Measurements from ENCODE around the gene KIF16B.
"Not testable (repeated sequence)": the region's sequence is repeated elsewhere in the genome, so short reads cannot be mapped to it uniquely, and the experiment has no call there.

Gene KIF16B, protein sequence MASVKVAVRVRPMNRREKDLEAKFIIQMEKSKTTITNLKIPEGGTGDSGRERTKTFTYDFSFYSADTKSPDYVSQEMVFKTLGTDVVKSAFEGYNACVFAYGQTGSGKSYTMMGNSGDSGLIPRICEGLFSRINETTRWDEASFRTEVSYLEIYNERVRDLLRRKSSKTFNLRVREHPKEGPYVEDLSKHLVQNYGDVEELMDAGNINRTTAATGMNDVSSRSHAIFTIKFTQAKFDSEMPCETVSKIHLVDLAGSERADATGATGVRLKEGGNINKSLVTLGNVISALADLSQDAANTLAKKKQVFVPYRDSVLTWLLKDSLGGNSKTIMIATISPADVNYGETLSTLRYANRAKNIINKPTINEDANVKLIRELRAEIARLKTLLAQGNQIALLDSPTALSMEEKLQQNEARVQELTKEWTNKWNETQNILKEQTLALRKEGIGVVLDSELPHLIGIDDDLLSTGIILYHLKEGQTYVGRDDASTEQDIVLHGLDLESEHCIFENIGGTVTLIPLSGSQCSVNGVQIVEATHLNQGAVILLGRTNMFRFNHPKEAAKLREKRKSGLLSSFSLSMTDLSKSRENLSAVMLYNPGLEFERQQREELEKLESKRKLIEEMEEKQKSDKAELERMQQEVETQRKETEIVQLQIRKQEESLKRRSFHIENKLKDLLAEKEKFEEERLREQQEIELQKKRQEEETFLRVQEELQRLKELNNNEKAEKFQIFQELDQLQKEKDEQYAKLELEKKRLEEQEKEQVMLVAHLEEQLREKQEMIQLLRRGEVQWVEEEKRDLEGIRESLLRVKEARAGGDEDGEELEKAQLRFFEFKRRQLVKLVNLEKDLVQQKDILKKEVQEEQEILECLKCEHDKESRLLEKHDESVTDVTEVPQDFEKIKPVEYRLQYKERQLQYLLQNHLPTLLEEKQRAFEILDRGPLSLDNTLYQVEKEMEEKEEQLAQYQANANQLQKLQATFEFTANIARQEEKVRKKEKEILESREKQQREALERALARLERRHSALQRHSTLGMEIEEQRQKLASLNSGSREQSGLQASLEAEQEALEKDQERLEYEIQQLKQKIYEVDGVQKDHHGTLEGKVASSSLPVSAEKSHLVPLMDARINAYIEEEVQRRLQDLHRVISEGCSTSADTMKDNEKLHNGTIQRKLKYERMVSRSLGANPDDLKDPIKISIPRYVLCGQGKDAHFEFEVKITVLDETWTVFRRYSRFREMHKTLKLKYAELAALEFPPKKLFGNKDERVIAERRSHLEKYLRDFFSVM (N-terminal part only)

GRCh38 chr20:16573001-16573965 lies at the start of gene KIF16B:
TSS of gene KIF16B (minus strand) at chr20:16573448. CDS start at chr20:16573275, 173 bp downstream.
- peak; percentile 61 to 77 for ATAC-seq

- no peak for ATAC-seq
Measured at GRCh38 chr20:16622501-16622900, 49.3 kb upstream of the KIF16B start.

DNA sequence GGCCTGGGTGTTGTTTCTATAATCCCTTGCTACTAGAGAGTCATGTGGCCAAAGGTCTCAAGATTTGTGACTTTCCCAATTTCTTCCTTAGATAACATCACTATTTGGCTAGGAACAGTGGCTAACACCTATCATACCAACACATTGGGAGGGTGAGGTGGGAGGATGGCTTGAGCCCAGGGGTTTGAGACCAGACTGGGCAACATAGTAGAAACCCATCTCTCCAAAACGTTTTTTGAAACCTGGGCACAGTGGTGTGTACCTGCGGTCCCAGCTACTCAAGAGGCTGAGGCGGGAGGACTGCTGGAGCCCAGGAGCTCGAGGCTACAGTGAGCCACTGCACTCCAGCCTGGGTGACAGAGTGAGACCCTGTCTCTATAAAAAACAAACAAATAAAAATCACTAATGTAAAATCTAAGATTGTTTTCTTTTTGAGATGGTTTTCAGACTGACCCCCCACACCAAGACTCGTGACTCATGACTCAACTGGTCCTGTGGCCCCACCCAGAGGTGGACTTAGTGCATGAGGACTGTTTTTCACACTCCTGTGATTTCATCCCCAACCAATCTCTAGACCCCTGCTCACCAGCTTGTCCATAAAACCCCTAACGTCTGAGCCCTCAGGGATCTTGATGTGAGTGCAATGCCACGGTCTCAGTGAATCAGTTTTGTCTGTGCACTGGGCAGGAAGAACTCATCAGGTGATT lies 48.3 kb upstream of the KIF16B start:
- no peak for ATAC-seq

DNA sequence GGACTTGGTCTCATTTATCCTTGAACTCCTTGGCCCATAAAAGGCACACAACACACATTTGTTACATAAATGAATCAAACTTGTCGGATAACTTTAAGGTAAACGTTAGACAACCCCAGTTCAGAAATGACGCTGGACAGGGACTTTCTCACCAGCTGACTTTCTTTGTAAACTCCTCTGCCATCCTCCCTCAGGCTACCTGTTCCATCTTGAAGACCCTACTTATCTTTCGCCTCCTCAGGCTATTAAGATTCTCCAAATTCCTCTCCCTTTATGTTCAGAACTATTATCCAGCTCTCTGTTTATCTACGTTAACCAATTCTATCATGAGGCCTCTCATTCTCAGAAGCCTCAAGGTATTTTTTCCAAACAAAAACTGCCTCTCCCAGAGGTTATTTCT lies 47.7 kb upstream of the KIF16B start:
- ATAC-seq, result no peak

DNA sequence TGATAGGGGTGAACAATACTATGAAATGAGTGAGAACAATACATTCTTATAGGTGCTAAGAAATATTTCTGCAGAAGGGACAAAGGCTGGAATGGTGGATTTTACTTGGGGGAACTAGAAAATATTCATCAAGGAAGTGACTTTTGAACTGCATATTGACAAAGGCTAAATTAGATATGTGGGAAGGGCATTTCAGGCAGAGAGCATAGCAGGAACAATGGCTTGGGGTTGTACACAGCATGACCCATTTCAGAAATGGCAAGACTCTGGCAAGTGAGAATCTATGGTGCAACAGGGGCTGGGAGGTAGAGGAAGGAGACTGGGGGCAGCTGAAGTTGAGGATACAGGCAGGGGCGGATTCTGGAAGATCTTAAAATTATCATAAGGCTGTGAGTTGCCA lies 46.7 kb upstream of the KIF16B start:
- no peak for ATAC-seq

DNA sequence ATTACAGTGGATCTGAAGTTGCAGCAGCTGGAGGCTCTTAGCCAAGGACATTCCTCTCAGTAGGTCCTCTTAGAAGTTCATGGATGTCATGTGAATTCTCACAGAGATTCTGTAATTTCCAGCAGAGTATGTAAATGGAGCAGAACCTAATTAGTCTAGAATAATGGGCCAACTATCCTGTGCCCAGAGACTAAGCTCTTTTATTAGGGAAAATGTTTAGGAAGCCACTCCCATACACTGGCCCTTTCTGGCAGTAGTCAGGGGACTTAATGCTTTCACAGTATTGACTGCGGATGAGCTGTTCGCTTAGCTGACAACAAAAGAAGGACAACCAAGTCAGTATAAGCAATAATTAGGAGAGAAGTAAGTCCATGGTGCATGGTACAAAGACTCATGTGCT lies 43.8 kb upstream of the KIF16B start:
- no peak for ATAC-seq

- no peak for ATAC-seq
Measured at GRCh38 chr20:16616317-16616716, 43.1 kb upstream of the KIF16B start.

- ATAC-seq, result no peak
Measured at GRCh38 chr20:16615199-16615598, 42.0 kb upstream of the KIF16B start.

- no peak for ATAC-seq
Measured at GRCh38 chr20:16613954-16614353, 40.7 kb upstream of the KIF16B start.

DNA sequence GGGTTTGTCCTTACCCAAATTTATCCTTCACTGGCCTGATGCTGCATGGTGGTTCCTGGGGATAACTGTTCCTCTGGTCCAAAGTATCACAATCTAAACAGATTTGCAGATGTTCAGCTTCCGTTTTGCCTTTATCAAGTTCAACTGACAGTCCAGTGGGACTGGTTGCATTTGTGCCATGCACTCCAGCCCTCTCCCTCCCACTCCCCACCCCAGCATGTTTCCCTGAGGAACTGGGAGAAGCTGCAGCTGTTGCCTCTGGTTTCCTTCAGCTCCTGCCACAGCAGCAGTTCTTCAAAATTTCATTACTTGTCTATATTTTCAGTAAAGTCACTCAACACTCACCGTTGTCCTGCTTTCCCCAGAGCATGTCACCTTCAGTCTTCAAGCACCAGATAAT lies 39.5 kb upstream of the KIF16B start:
- no peak for ATAC-seq

DNA sequence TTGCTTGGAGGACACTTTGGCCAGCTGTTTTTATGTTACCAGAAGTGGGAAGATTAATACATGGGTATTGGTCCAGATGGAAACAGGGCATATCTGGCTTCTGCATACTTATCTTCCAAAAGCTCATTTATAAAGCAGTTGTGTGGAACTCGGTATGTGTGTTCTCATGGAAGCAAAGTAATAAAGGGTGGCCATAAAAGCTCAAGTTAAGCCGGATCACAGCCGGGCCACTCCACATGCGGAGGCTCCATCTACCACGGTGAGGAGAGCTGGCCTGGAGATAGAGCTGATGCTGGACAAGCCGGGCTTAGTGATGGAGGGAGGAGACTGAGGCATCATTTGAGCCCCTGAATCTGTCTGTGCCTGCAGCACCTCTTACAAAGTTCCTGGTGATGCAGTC lies 38.6 kb upstream of the KIF16B start:
- ATAC-seq, result no peak

GRCh38 chr20:16609066-16609465 lies 35.8 kb upstream of the KIF16B start:
- ATAC-seq, result no peak

DNA sequence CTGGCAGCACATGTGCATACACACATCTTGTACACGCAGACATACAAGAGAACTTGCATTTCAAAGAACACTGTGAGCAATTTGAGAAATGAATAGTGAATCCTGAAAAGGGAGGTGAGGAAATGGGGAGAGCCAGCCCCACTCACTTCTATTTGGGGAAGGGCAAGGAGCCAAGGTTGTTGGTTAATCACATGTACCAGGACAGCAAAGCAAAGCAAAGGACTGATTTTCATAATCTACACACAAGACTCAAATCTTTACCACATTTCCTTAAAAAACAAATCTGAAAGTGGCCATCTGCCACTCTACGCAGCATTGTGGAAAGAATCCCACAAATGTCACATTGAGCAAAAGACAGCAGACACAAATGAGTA lies 35.0 kb upstream of the KIF16B start:
- ATAC-seq, result no peak

GRCh38 chr20:16607364-16608276 lies 34.4 kb upstream of the KIF16B start:
- ATAC-seq, result no peak

GRCh38 chr20:16606468-16607070 lies 33.3 kb upstream of the KIF16B start:
- no peak for ATAC-seq

- no peak for ATAC-seq
Measured at GRCh38 chr20:16601047-16601446, 27.8 kb upstream of the KIF16B start.

GRCh38 chr20:16599257-16599656 lies 26.0 kb upstream of the KIF16B start:
- peak in 1 of 2 donors; percentile 38 for ATAC-seq

- ATAC-seq, result no peak
Measured at GRCh38 chr20:16596991-16597390, 23.7 kb upstream of the KIF16B start.

- ATAC-seq, result not testable (repeated sequence)
Measured at GRCh38 chr20:16596404-16596803, 23.2 kb upstream of the KIF16B start.

GRCh38 chr20:16595376-16595775 lies 22.1 kb upstream of the KIF16B start:
- no peak for ATAC-seq

Data from activated CD4-positive, CD25-positive, alpha-beta regulatory T cell treated with anti-CD3 and anti-CD28 coated beads, Interleukin-2, amount 50 U/mL, for 24 hours (primary cell).